Measurements from ENCODE around the gene ADH1B.

DNA sequence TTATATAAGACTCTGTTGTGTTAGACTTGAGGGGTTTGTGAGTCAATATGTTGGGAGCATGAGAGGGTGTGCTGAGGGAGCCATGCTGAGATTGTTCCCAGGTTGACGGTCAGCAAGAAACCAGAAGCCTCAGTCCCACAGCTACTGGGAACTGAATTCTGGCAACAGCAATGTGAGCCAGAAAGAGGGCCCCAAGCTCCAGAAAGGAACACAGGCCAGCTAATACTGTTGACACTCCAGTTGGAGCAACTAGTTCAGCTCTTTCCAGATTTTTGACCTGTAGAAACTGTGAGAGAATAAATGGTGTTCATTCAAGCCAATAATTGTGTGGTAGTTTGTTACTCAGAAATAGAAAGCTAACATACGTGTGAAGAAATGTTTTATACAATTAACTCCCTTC, 47.5 kb downstream of the ADH1B start:
- TF ChIP-seq CTCF (conservative IDR thresholded peaks at IDR 0.05; ENCODE audit: low read depth in 2 of 2): no peak
- TF ChIP-seq, protein P1, sequence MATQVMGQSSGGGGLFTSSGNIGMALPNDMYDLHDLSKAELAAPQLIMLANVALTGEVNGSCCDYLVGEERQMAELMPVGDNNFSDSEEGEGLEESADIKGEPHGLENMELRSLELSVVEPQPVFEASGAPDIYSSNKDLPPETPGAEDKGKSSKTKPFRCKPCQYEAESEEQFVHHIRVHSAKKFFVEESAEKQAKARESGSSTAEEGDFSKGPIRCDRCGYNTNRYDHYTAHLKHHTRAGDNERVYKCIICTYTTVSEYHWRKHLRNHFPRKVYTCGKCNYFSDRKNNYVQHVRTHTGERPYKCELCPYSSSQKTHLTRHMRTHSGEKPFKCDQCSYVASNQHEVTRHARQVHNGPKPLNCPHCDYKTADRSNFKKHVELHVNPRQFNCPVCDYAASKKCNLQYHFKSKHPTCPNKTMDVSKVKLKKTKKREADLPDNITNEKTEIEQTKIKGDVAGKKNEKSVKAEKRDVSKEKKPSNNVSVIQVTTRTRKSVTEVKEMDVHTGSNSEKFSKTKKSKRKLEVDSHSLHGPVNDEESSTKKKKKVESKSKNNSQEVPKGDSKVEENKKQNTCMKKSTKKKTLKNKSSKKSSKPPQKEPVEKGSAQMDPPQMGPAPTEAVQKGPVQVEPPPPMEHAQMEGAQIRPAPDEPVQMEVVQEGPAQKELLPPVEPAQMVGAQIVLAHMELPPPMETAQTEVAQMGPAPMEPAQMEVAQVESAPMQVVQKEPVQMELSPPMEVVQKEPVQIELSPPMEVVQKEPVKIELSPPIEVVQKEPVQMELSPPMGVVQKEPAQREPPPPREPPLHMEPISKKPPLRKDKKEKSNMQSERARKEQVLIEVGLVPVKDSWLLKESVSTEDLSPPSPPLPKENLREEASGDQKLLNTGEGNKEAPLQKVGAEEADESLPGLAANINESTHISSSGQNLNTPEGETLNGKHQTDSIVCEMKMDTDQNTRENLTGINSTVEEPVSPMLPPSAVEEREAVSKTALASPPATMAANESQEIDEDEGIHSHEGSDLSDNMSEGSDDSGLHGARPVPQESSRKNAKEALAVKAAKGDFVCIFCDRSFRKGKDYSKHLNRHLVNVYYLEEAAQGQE (IDR thresholded peaks at IDR 0.05; ENCODE audit: unreplicated experiment): no peak
- no peak for TF ChIP-seq EZH2phosphoT487 (IDR thresholded peaks at IDR 0.05; ENCODE audit: unreplicated experiment)
- TF ChIP-seq EZH2 (IDR thresholded peaks at IDR 0.05; ENCODE audit: low read depth, unreplicated experiment): no peak
- no peak for TF ChIP-seq CREB1 (CRISPR knock-in tag; IDR thresholded peaks at IDR 0.05; ENCODE audit: low read depth)
- TF ChIP-seq POLR2AphosphoS5 (IDR thresholded peaks at IDR 0.05; ENCODE audit: low read depth): no peak
- no peak for TF ChIP-seq JUNB (IDR thresholded peaks at IDR 0.05; ENCODE audit: unreplicated experiment)
- TF ChIP-seq ZNF462 (CRISPR knock-in tag; IDR thresholded peaks at IDR 0.05): no peak
- TF ChIP-seq, protein P2, sequence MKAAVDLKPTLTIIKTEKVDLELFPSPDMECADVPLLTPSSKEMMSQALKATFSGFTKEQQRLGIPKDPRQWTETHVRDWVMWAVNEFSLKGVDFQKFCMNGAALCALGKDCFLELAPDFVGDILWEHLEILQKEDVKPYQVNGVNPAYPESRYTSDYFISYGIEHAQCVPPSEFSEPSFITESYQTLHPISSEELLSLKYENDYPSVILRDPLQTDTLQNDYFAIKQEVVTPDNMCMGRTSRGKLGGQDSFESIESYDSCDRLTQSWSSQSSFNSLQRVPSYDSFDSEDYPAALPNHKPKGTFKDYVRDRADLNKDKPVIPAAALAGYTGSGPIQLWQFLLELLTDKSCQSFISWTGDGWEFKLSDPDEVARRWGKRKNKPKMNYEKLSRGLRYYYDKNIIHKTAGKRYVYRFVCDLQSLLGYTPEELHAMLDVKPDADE (IDR thresholded peaks at IDR 0.05): no peak

Data from GM23338 (cell line).